Midbrain (tissue), 1 donor: ENCODE data around the gene PLXNA4.

Experiments
- DNase-seq: peaks from one replicate; lab custom pipeline; 2025; lab: John Stamatoyannopoulos, UW

Gene PLXNA4

GRCh38 chr7:132354527-132354926 lies 221.7 kb downstream of the PLXNA4 start:
- DNase-seq: no peak

GRCh38 chr7:132353936-132354335 lies 222.3 kb downstream of the PLXNA4 start:
- DNase-seq: no peak

- DNase-seq: no peak
Measured at GRCh38 chr7:132352800-132353199, 223.5 kb downstream of the PLXNA4 start.

- no peak for DNase-seq
Measured at GRCh38 chr7:132351954-132352499, 224.2 kb downstream of the PLXNA4 start.

GRCh38 chr7:132350741-132351140 lies 225.5 kb downstream of the PLXNA4 start:
- DNase-seq: no peak

- no peak for DNase-seq
Measured at GRCh38 chr7:132349075-132349474, 227.2 kb downstream of the PLXNA4 start.

DNA sequence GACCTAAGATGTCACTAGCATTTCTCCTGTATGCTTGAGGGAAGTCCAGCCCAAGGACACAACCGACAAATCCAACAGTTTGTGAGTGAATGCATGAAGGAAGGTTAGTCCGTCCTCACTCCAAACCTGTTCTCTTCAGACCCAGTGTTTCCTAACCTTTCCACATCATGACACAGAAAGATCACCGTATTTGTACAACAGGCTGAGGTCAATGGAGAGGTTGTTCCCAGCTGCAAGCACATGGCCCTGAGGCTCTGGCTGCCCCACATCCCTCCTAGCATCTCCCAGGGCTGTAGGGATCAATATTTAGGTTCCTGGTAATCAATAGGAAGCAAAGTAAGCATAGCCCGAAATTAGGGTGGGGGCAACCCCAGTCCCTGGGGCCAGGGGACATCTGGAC lies 227.9 kb downstream of the PLXNA4 start:
- no peak for DNase-seq

DNA sequence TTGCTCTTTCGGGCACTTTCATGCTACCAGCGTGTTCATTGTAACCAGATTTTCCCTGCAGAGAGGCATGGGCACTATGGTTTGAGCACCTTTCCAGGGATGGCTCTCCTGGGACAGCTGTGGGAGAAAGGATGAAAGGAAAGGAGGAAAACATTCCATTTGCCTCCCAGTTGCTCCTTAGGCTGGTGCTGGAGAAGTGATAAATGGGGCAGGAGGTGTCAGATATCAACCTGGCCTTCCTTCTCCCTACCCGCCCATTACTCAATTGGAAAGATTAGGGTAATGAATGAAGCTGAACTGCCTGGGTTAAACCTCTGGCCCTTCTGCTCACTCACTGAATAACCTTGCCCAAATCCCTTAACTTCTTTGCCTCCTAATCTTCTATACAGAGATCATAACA lies 228.4 kb downstream of the PLXNA4 start:
- no peak for DNase-seq

GRCh38 chr7:132347123-132347522 lies 229.1 kb downstream of the PLXNA4 start:
- DNase-seq: no peak

DNA sequence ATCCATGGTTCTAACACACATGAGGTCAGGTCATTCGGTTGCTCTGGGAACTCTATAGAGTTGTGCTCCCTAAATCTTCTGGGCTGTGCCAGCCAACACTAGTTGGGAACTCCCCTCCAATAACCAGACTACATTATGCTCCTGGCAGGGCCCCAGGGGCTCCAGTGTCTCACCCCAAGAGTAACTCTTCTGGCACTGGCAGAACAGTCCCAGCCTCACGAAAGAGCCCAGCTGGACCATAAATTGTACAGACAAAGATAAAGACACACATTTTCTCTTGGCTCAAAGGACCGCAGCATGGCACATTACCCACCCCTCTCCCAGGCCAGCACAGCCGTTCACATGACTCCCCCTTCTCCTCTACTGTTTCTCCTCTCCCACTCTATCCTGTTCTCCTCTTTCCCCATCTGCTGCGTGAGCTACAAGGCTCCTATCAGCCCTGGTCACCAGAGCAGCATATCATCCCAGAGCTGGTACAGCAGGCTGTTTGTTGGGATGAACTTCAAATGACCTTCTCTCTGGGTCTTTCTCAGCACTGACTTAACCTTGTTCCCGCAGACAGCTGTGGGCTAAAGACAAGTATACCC lies 230.6 kb downstream of the PLXNA4 start:
- DNase-seq: no peak

DNA sequence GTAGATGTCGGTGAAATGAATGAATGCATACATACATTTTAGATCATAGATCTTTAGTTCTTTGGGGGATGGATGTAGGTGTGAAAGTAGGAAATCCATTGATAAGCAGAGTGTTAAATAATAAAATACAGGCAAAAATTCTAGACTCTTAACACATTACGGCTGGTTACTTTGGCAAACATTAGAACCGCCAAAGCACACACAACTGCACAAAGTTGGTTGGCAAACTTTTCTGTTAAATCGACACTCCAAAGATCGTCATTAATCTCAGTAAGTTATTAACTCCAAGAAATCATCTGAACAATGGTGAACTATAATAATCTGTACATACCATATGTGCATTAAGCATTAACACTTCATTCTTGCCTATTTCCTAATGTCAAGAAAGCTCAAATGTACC lies 231.2 kb downstream of the PLXNA4 start:
- no peak for DNase-seq

DNA sequence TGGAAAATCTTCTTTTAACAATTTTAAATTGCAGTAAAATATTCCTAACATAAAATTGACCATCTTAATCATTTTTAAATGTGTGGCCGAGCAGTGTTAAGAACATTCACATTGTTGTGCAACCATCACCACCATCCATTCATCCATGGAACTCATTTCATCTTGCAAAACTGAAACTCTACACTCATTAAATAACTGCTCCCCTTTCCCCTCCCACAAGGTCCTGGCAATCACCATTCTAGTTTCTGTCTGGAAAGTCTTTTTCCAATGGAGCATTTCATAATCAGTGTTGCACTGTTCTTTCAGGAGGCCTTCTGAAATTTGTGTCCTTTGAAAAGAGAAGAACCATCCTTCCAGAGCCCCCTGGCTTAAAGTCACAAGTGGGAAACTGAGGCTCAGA lies 233.1 kb downstream of the PLXNA4 start:
- no peak for DNase-seq

DNA sequence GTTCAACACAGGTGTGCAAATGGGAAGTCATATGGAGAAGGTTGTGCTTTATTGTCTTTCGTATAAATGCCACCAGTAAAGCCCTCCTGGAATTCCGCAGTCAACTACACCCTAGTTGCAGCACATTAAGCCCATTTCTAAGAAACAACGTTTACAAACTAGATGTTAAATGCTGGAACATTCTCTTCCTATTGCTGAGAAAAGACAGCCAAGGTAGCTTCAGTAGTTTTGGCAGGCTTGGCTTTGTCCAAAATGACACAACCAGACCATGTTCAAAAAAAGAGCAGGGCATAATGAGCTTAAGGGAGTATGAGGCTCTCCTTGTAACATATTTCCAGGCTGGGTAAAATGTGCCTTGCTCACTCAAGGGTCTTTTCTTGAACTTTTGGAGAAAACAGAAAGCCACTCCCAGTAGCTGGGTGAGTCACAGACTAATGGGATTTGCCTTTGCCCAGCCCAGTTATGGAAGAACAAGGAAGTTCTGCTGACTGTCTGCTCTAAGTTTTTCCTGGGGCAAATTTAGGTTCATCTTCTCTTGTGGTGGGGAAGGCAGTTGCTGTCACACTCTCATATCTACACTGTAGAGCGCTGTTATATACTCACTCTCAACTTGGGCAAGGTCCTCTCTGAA lies 238.7 kb downstream of the PLXNA4 start:
- no peak for DNase-seq

DNA sequence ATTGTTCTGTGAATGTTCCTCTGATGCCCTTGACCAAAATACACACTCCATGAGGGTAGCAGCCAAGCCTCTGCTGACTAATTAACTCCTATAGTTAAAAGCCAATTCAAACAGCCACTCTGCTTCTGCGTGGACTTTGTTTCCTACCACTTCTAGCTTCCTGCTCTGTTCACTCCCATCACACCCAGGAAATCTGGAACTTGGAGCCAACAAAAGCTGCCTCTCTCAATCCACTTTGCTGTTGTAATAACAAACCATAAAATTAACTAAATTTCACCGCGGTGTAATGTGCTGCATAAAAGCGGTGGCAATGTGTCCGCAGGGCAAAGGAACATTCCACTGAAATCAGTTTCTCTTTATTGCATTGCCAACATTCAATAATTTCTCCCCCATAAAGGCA lies 239.5 kb downstream of the PLXNA4 start:
- no peak for DNase-seq

DNA sequence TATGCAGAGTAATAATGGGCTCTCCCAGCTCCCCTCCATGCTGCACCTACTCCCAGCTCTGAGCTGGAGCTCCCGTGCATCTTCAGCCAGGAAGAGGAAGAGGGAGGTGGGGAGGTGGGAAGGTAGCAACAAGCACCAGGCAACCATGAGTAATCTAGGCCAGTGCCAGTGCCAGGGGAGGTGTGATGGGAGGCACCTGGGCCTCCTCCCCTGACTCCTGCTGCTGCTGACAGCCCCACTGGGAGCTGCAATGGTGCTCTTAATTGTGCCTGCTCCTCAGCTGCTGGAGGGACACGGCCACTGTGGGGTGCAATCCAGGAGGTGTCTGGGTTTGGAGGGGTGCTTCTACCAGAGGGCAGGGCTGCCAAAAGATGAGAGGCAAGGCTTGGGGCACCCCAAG lies 243.0 kb downstream of the PLXNA4 start:
- no peak for DNase-seq

DNA sequence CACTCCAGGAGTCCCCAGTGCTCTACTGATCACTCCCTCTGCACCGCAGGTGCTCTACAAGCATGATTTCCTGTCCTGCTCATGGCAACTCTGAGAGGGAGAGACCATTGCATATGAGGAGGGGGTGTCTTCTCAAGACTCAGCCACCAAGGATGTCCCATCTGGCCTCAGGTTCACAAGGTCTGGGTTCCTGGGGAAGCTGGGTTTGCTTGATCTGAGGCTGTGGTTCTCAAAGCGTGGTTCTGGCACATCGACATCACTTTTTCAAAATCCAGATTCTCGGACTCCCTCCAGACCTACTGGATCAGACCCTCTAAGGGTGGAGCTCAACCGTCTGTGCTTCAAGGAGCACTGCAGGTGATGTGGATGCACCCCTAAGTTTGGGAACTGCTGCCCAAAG lies 247.5 kb downstream of the PLXNA4 start:
- DNase-seq: no peak

DNA sequence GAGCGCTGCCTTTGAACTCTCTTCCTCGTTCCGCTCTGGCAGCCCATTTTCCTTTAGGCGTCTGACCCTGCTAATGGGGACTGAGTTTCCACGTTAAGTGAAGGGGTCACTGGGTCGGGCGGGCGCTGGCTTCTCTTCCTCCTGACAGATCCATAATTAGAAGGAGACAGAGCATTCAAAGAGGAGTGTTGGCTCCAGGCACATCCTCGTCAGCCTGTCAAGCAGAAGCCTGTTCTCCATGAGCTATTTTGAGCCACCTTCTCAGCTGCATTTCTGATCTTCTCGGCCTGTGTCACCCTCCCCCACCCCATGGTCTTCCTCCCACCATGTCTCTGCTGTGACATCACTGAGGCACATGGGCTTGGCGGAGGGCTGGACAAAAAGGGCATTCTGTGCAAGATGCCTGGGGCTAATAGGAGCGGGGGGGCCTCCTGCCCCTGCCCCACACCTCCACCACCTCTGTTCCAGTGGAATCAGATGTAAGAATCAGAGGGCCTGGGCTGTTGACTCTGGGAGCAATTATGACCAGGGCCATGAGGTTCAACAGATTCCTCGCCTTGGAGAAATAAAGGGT lies 248.1 kb downstream of the PLXNA4 start:
- no peak for DNase-seq

GRCh38 chr7:132326878-132327589 lies 249.2 kb downstream of the PLXNA4 start:
- DNase-seq: no peak

DNA sequence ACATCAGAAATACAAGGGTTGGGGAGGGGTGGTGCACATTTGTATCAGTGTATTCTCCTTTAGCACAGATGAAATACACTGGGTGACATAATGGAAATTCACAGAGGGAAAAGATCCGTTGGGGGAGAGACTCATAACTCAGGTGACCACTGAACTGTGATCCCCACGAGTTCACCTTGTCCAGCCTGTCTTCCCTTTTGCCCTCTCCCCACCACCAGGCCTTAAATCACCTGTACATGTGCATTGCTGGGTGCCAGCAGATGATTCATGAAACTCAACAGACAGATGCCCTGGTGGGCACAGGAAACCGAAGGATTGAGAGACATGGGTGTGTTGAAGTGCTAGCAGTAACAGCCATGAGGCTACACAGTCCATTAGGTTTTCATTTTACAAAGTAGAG lies 253.3 kb downstream of the PLXNA4 start:
- no peak for DNase-seq

- no peak for DNase-seq
Measured at GRCh38 chr7:132321387-132321786, 254.9 kb downstream of the PLXNA4 start.

DNA sequence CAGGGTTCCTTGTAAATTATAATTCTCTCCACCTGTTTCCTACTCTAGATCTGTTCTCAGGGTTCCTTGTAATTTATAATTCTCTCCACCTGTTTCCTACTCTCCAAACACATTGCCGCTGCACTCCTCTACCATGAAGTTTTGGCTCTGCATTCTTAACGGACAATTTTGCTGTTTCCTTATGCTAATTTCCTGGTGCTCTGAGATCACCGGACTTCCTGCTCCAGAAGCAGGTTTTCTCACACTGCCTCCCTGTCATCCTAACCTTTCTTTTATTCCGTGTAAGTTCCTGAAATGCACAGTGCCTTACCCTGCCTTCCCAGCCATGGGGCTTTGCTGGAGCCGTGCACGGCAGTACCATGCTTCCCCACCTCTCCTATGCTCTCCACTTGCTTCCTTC lies 256.8 kb downstream of the PLXNA4 start:
- DNase-seq: no peak

GRCh38 chr7:132318352-132319318 lies 257.6 kb downstream of the PLXNA4 start:
- DNase-seq: peak; percentile 87
